Activated T-helper 1 cell treated with anti-CD3 and anti-CD28 coated beads, Interleukin-12 subunit alpha, Interleukin-12 subunit beta, Interleukin-2, Interleukin-4 antibody, amounts not matched to agents 30 ng/mL and 10 ng/mL and 1 ng/mL, durations not matched to agents 14 hours and 24 hours and 36 hours (primary cell): ENCODE measurements around the gene NKD1. TPM values are rescaled to one million over a fixed set of nuclear protein-coding genes. Genes with fewer than 3 reads are reported as not detected.
"Not testable (repeated sequence)": the region's sequence is repeated elsewhere in the genome, so short reads cannot be mapped to it uniquely, and the experiment has no call there.

Source experiments
- DNase-seq: peaks from one replicate; pipeline ENCODE4 v3.0.0; 2021; ENCODE audit warnings: low spot score
- H3K27ac Mint-ChIP-seq: one replicate; pipeline ENCODE4 v1.8.0; 2021; ENCODE audit warnings: mild to moderate bottlenecking, mixed read lengths
- H3K27me3 Mint-ChIP-seq: one replicate; pipeline ENCODE4 v1.8.0; 2022; ENCODE audit warnings: mild to moderate bottlenecking, moderate library complexity, mixed read lengths; ENCODE audit not compliant: insufficient read depth
- H3K36me3 Mint-ChIP-seq: one replicate; pipeline ENCODE4 v1.8.0; 2021; ENCODE audit warnings: low read depth, mixed read lengths
- H3K4me1 Mint-ChIP-seq: one replicate; pipeline ENCODE4 v1.8.0; 2021; ENCODE audit warnings: low read depth, mixed read lengths
- H3K4me3 Mint-ChIP-seq: one replicate; pipeline ENCODE4 v1.8.0; 2021; ENCODE audit warnings: mild to moderate bottlenecking, moderate library complexity, mixed read lengths
- H3K9me3 Mint-ChIP-seq: one replicate; pipeline ENCODE4 v1.8.0; 2021; ENCODE audit warnings: mixed read lengths
- intact Hi-C: fragments of 100-400 bp; cut with micrococcal nuclease; formaldehyde crosslinking; loops from one replicate; pipeline ENCODE4 v1.15.1; 2024
- total RNA-seq: library from RNA; stranded (reverse); gene quantifications from 2 replicates; pipeline ENCODE4 v1.2.3, GENCODE V29; 2022

NKD1 gene
- total RNA-seq = 1.1 and 1.4 TPM in 2 replicates

DNA sequence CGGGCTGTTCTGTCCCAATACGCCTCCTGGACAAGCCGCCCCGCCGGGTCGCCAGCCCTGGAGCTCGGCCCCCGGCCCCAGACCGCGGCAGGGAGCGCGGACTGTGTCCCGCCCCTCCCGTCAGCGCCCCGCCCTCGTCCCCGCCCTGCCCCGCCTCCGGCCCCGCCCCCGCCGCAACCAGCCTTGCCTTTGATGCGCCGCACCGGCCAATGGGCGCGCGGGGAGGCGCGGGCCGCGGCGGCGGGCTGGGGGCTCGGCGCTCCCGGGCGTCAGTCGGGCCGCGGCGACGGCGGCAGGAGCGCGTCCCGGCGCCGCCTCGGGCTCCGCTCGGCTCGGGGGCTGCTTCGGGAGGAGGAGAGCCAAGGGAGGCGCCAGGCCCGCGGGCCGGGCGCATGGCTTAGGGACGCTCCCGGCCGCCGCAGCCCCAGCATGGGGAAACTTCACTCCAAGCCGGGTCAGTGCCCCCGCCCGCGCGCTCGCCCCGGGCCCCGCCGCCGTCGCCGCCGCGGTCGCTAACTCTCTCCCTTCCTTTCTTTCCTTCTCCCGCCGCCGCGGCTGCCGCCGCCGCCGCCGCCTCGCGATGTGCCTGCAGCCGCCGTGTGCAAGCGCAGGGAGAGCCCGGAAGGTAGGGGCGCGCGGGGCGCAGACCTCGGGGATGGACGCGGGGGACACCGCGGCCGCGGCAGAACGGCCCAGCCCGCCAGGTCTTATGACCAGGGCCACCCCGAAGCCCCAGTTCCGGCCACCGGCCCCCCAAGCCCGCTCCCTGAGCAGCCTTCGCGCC is at the start of gene NKD1:
Gene NKD1, plus strand, starts transcription at position 272 of the 784 bp plus-strand sequence. Its CDS starts 158 bp downstream, at position 430.
- H3K27ac Mint-ChIP-seq = peak within 1 kb of the TSS; percentile 59

GRCh38 chr16:50498431-50499155 is 49.6 kb upstream of the NKD1 start:
- H3K36me3 Mint-ChIP-seq = no peaks in the 10 kb centered on the region
- DNase-seq = no peak
- H3K27ac Mint-ChIP-seq = no peak overlapping the region
- no peak overlapping the region for H3K4me3 Mint-ChIP-seq
- no peaks in the 10 kb centered on the region for H3K4me1 Mint-ChIP-seq
- no peaks in the 10 kb centered on the region for H3K9me3 Mint-ChIP-seq
- intact Hi-C loops = no loop called here
- peaks cover 5% of the 10 kb centered on the region for H3K27me3 Mint-ChIP-seq

More for the DNA sequence above, at the start of gene NKD1:
- Mint-ChIP-seq H3K27me3 (peaks cover 37% of the 10 kb centered on the region), H3K9me3 (peaks cover 11% of the 10 kb centered on the region), H3K36me3 (no peaks in the 10 kb centered on the region), H3K4me3 (peak within 1 kb of the TSS; percentile 91), H3K4me1 (peaks cover 14% of the 10 kb centered on the region)
- intact Hi-C loops = loop anchor here (1.0 to 10.0 kb wide), 8 partner anchors 117 to 523 kb away; partner anchors contain the start of gene CNEP1R1
- peak; percentile 65 for DNase-seq

- no peak overlapping the region for H3K4me3 Mint-ChIP-seq
- H3K9me3 Mint-ChIP-seq = no peaks in the 10 kb centered on the region
- peaks cover 5% of the 10 kb centered on the region for H3K27me3 Mint-ChIP-seq
- no peaks in the 10 kb centered on the region for H3K36me3 Mint-ChIP-seq
- DNase-seq = no peak
- no peak overlapping the region for H3K27ac Mint-ChIP-seq
- intact Hi-C loops = no loop called here
- no peaks in the 10 kb centered on the region for H3K4me1 Mint-ChIP-seq
Observed at GRCh38 chr16:50499254-50499653, 48.9 kb upstream of the NKD1 start.

- Mint-ChIP-seq H3K36me3 (no peaks in the 10 kb centered on the region), H3K27ac (no peak overlapping the region), H3K4me3 (no peak overlapping the region), H3K27me3 (peaks cover 5% of the 10 kb centered on the region), H3K9me3 (no peaks in the 10 kb centered on the region), H3K4me1 (no peaks in the 10 kb centered on the region)
- DNase-seq = no peak
- intact Hi-C loops = loop anchor here (10.0 kb wide), 1 partner anchor 126 kb away; no protein-coding TSS in a partner anchor
Observed at GRCh38 chr16:50500171-50500874, 47.9 kb upstream of the NKD1 start.

- intact Hi-C loops = loop anchor here (10.0 kb wide), 1 partner anchor 126 kb away; no protein-coding TSS in a partner anchor
Observed at GRCh38 chr16:50501251-50501650, 46.9 kb upstream of the NKD1 start.

GRCh38 chr16:50501986-50502615 is 46.1 kb upstream of the NKD1 start:
- intact Hi-C loops = loop anchor here (10.0 kb wide), 1 partner anchor 127 kb away; no protein-coding TSS in a partner anchor
- no peak for DNase-seq
- H3K4me1 Mint-ChIP-seq = no peaks in the 10 kb centered on the region
- H3K9me3 Mint-ChIP-seq = no peaks in the 10 kb centered on the region
- no peak overlapping the region for H3K4me3 Mint-ChIP-seq
- H3K27ac Mint-ChIP-seq = no peak overlapping the region
- H3K27me3 Mint-ChIP-seq = peaks cover 5% of the 10 kb centered on the region
- H3K36me3 Mint-ChIP-seq = no peaks in the 10 kb centered on the region

More at GRCh38 chr16:50501251-50501650, 46.9 kb upstream of the NKD1 start:
- Mint-ChIP-seq H3K4me3 (no peak overlapping the region), H3K4me1 (no peaks in the 10 kb centered on the region), H3K27ac (no peak overlapping the region), H3K27me3 (peaks cover 5% of the 10 kb centered on the region), H3K36me3 (no peaks in the 10 kb centered on the region), H3K9me3 (no peaks in the 10 kb centered on the region)
- DNase-seq = no peak

GRCh38 chr16:50502616-50503011 is 45.6 kb upstream of the NKD1 start:
- no peak for DNase-seq
- intact Hi-C loops = loop anchor here (10.0 kb wide), 1 partner anchor 128 kb away; no protein-coding TSS in a partner anchor

GRCh38 chr16:50503868-50504531 is 44.2 kb upstream of the NKD1 start:
- H3K36me3 Mint-ChIP-seq, H3K27ac Mint-ChIP-seq, H3K27me3 Mint-ChIP-seq, DNase-seq, H3K4me3 Mint-ChIP-seq, H3K4me1 Mint-ChIP-seq, H3K9me3 Mint-ChIP-seq: not testable (repeated sequence)
- intact Hi-C loops = loop anchor here (10.0 kb wide), 1 partner anchor 129 kb away; no protein-coding TSS in a partner anchor

More at GRCh38 chr16:50502616-50503011, 45.6 kb upstream of the NKD1 start:
- Mint-ChIP-seq H3K27ac (no peak overlapping the region), H3K36me3 (no peaks in the 10 kb centered on the region), H3K9me3 (no peaks in the 10 kb centered on the region), H3K4me3 (no peak overlapping the region), H3K27me3 (peaks cover 5% of the 10 kb centered on the region), H3K4me1 (no peaks in the 10 kb centered on the region)

GRCh38 chr16:50505115-50505514 is 43.1 kb upstream of the NKD1 start:
- no peaks in the 10 kb centered on the region for H3K36me3 Mint-ChIP-seq
- DNase-seq = no peak
- no peaks in the 10 kb centered on the region for H3K4me1 Mint-ChIP-seq
- no peak overlapping the region for H3K4me3 Mint-ChIP-seq
- intact Hi-C loops = loop anchor here (10.0 kb wide), 1 partner anchor 130 kb away; no protein-coding TSS in a partner anchor
- H3K9me3 Mint-ChIP-seq = no peaks in the 10 kb centered on the region
- no peak overlapping the region for H3K27ac Mint-ChIP-seq
- H3K27me3 Mint-ChIP-seq = peaks cover 3% of the 10 kb centered on the region

DNA sequence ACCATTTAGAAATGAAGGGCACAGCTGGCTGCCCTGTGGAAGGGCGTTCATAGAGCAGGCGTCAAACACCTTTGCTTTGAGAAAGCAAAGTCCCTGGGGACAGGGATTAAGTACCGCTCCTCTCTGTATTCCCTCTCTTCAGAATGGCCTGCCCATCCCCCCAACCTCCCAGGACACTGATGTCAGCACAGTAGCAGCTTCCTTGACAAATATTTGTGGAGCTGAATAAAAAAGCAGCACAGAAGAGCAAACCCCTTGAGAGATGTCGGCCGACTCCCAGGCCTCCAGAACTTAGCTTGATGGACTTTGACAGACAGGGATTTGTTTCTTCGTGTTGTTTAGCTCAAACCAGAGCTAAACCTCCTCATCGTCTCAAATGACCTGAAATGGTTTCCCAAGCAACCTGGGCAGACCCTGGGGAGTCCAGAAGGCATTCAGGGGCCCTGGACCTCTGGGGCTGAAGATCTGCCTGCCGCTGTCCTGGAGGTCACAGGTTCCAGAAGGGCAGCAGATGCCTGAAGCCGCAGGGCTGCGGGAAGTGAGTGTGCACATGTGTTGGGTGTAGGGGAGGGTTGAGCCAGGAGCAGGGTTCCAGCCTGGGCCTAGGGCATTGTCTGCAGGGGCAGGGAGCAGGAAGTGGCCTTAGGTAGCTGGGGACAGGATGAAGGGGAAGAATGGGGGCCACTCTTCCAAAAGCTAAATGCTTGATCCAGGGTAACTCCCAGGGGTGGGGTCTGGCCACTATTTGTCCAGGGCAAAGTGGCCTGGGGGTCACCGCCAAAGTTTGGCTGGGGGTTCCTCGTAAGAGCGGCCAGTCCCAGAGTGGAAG is 42.3 kb upstream of the NKD1 start:
- Mint-ChIP-seq H3K36me3 (no peaks in the 10 kb centered on the region), H3K27ac (no peak overlapping the region), H3K9me3 (no peaks in the 10 kb centered on the region), H3K4me3 (no peak overlapping the region), H3K27me3 (peaks cover 5% of the 10 kb centered on the region), H3K4me1 (no peaks in the 10 kb centered on the region)
- intact Hi-C loops = loop anchor here (10.0 kb wide), 1 partner anchor 131 kb away; no protein-coding TSS in a partner anchor
- no peak for DNase-seq

- intact Hi-C loops = loop anchor here (10.0 kb wide), 1 partner anchor 132 kb away; no protein-coding TSS in a partner anchor
- no peaks in the 10 kb centered on the region for H3K9me3 Mint-ChIP-seq
- H3K4me1 Mint-ChIP-seq = no peaks in the 10 kb centered on the region
- DNase-seq = no peak
- H3K4me3 Mint-ChIP-seq = no peak overlapping the region
- peaks cover 7% of the 10 kb centered on the region for H3K27me3 Mint-ChIP-seq
- no peak overlapping the region for H3K27ac Mint-ChIP-seq
- H3K36me3 Mint-ChIP-seq = no peaks in the 10 kb centered on the region
Observed at GRCh38 chr16:50506543-50506937, 41.7 kb upstream of the NKD1 start.
